HepG2 (cell line): ENCODE results near the gene SEMA3C. TPM values are rescaled to one million over a fixed set of nuclear protein-coding genes. Genes with fewer than 3 reads are reported as not detected.

Experiments
- ATAC-seq: fragments of 200-7000 bp; cut with Tn5 transposase; 3 replicates; pipeline ENCODE4 v1.9.1; 2020; ENCODE audit warnings: mild to moderate bottlenecking, moderate library complexity
- BruUV-seq: library from RNA; stranded (reverse); fragments of 400-500 nt; replicated peaks from 2 replicates; lab custom pipeline; 2021; lab: Mats Ljungman, UMichigan
- CTCF ChIA-PET: fragments of 300-600 bp; formaldehyde crosslinking; extraction: SDS; loops from one replicate; lab custom pipeline; 2021; ENCODE audit warnings: low total read pairs, inconsistent platforms, low intra/inter-chr PET ratio; lab: Yijun Ruan, JAX
- POLR2A ChIA-PET: fragments of 350-600 bp; sonication (Branson Sonifier 250); formaldehyde crosslinking; loops from one replicate; lab custom pipeline; 2020; ENCODE audit warnings: antibody characterized with exemption, inconsistent platforms; lab: Yijun Ruan, JAX
- DNase-seq: peaks from one replicate; pipeline ENCODE4 v3.0.0-alpha.2; 2015; ENCODE audit warnings: low spot score
- FAIRE-seq: peaks from 3 replicates; lab custom pipeline; 2011; peaks lifted over from hg19 to GRCh38; lab: Jason Lieb, UNC
- H2AFZ ChIP-seq: one replicate; pipeline ENCODE4 v1.6.1; 2011; ENCODE audit warnings: low read length, inconsistent platforms
- H3K27ac ChIP-seq: fragments of 300-600 bp; 3 replicates; pipeline ENCODE4 v1.8.0; 2011; ENCODE audit warnings: mixed run types, mild to moderate bottlenecking, mixed read lengths, low read length, inconsistent platforms; ENCODE audit not compliant: insufficient read depth; ENCODE audit errors: extremely low read length
- H3K27me3 ChIP-seq, 2 experiments: fragments of 200-600 bp in 1 of 2; 2 replicates in 1 of 2; 3 replicates in 1 of 2; pipeline versions ENCODE4 v1.6.0 to v1.8.0; 2011; ENCODE audit warnings: low read length in 2 of 2, mild to moderate bottlenecking in 2 of 2, moderate library complexity in 2 of 2, inconsistent platforms in 1 of 2; ENCODE audit not compliant: insufficient read depth in 2 of 2, control insufficient read depth in 1 of 2
- H3K36me3 ChIP-seq, 2 experiments: fragments of 200-600 bp in 1 of 2; replicated peaks in 1 of 2; 2 replicates in 1 of 2; 3 replicates in 1 of 2; pipeline versions ENCODE4 v1.5.1 to v1.8.0; 2011; ENCODE audit warnings: low read length in 2 of 2, inconsistent platforms in 1 of 2; ENCODE audit not compliant: insufficient read depth in 2 of 2, control insufficient read depth in 1 of 2
- H3K4me1 ChIP-seq: 2 replicates; pipeline ENCODE4 v1.5.1; 2012; ENCODE audit warnings: low read length, inconsistent platforms; ENCODE audit not compliant: insufficient read depth
- H3K4me2 ChIP-seq: 2 replicates; pipeline ENCODE4 v1.6.0; 2011; ENCODE audit warnings: low read depth, low read length, inconsistent platforms
- H3K4me3 ChIP-seq, 3 experiments: fragments of 200-600 bp in 1 of 3; sonication (generic), shearing (Covaris generic) in 1 of 3; replicated peaks in 1 of 3; 2 replicates each; pipeline ENCODE4 v1.5.1; 2011 to 2016; ENCODE audit warnings: low read length in 3 of 3, inconsistent platforms in 2 of 3, low read depth in 2 of 3, mild to moderate bottlenecking in 2 of 3, control low read depth in 1 of 3, mixed read lengths in 1 of 3; ENCODE audit not compliant: insufficient read depth in 1 of 3
- H3K79me2 ChIP-seq: one replicate; pipeline ENCODE4 v1.6.1; 2011; ENCODE audit warnings: low read length, inconsistent platforms; ENCODE audit not compliant: insufficient read depth
- H3K9ac ChIP-seq: 2 replicates; pipeline ENCODE4 v1.6.0; 2011; ENCODE audit warnings: mild to moderate bottlenecking, low read depth, low read length, inconsistent platforms; ENCODE audit not compliant: insufficient read depth
- H3K9me3 ChIP-seq: 2 replicates; pipeline ENCODE4 v1.5.1; 2012; ENCODE audit warnings: mild to moderate bottlenecking, low read length
- H4K20me1 ChIP-seq: 2 replicates; pipeline ENCODE4 v1.6.0; 2011; ENCODE audit warnings: inconsistent platforms, mild to moderate bottlenecking, low read length, moderate library complexity; ENCODE audit not compliant: insufficient read depth
- CEBPB ChIP-seq: IDR thresholded peaks from 2 replicates; pipeline ENCODE4 v1.6.1; 2011; ENCODE audit warnings: low read depth, low read length, improper control_type of control experiment, borderline replicate concordance
- EEA1 ChIP-seq: sonication (generic); formaldehyde crosslinking; IDR thresholded peaks from 2 replicates; pipeline ENCODE4 v1.5.1; 2020; ENCODE audit warnings: mild to moderate bottlenecking, missing genetic modification reagents, borderline replicate concordance
- FOXA3 ChIP-seq: IDR thresholded peaks from 2 replicates; pipeline ENCODE4 v1.6.1; 2016; ENCODE audit warnings: missing genetic modification reagents, missing compliant biosample characterization
- MATR3 ChIP-seq: sonication (generic); formaldehyde crosslinking; IDR thresholded peaks from 2 replicates; pipeline ENCODE4 v1.4.0; 2020; ENCODE audit warnings: missing genetic modification reagents
- PAF1 ChIP-seq: IDR thresholded peaks from 2 replicates; pipeline ENCODE4 v1.6.1; 2016; ENCODE audit warnings: missing genetic modification reagents, missing compliant biosample characterization
- POLR2G ChIP-seq: fragments of 200-400 bp; formaldehyde crosslinking; IDR thresholded peaks from 2 replicates; pipeline ENCODE4 v1.6.1; 2018; ENCODE audit warnings: mild to moderate bottlenecking, low read depth, low read length, moderate library complexity
- XBP1 ChIP-seq: sonication (generic); formaldehyde crosslinking; IDR thresholded peaks from 2 replicates; pipeline ENCODE4 v1.5.0; 2020; ENCODE audit warnings: missing genetic modification reagents
- ZMYM4 ChIP-seq: sonication (generic); formaldehyde crosslinking; IDR thresholded peaks from 2 replicates; pipeline ENCODE4 v1.8.1; 2023; ENCODE audit warnings: mild to moderate bottlenecking, missing genetic modification reagents
- ZNF20 ChIP-seq: sonication (generic); formaldehyde crosslinking; IDR thresholded peaks from 2 replicates; pipeline ENCODE4 v1.4.0; 2020; ENCODE audit warnings: mild to moderate bottlenecking, moderate library complexity, missing genetic modification reagents
- ZNF446 ChIP-seq: sonication (generic); formaldehyde crosslinking; IDR thresholded peaks from 2 replicates; pipeline ENCODE4 v1.5.0; 2020; ENCODE audit warnings: mild to moderate bottlenecking, missing genetic modification reagents
- ZNF598 ChIP-seq: sonication (generic); formaldehyde crosslinking; IDR thresholded peaks from 2 replicates; pipeline ENCODE4 v1.5.1; 2020; ENCODE audit warnings: mild to moderate bottlenecking, missing genetic modification reagents, borderline replicate concordance
- WGBS: methylation state at CpG from one replicate; pipeline ENCODE4 v1.1.6; 2017; ENCODE audit warnings: low lambda C conversion rate; 5-methylcytosine and 5-hydroxymethylcytosine counted together
- in situ Hi-C: cut with HindIII; loops from 2 replicates; pipeline ENCODE4 v1.10.0; 2017; ENCODE audit warnings: low pct_unique_long_range_greater_than_20kb; ENCODE audit not compliant: extremely low pct_ligation_motif_present
- intact Hi-C: fragments of 100-400 bp; cut with micrococcal nuclease; formaldehyde crosslinking; loops from one replicate; pipeline ENCODE4 v1.10.0; 2022; ENCODE audit not compliant: unreplicated experiment
- polyA plus RNA-seq, 8 experiments: library from polyadenylated mRNA; depleted of rRNA in 3 of 8; stranded (reverse) in 7 of 8; unstranded in 1 of 8; fragments of >200 nt; fragmentation: Illumina TruSeq in 4 of 8; extraction: Trizol in 4 of 8; gene quantifications; 2 replicates each; pipeline versions ENCODE4 v1.2.1 to v1.2.3, GENCODE V29; 2011 to 2016; ENCODE audit warnings: low read depth in 4 of 8, missing spikeins in 1 of 8, mixed read lengths in 1 of 8; ENCODE audit not compliant: insufficient read depth in 1 of 8
- total RNA-seq, 5 experiments: library from RNA; depleted of rRNA; stranded (reverse); fragments of >200 nt; fragmentation: Illumina TruSeq; extraction: Trizol; gene quantifications; 2 replicates each; pipeline ENCODE4 v1.2.3, GENCODE V29; 2016; ENCODE audit warnings: low read depth in 1 of 5
- TF ChIP-seq, protein P1 (sequence below), 2 experiments: fragments of 450-650 bp in 1 of 2; sonication (generic) in 1 of 2; formaldehyde crosslinking; IDR thresholded peaks; 2 replicates each; pipeline versions ENCODE4 v1.5.0 to v1.8.0; 2020 to 2022; ENCODE audit warnings: mild to moderate bottlenecking in 1 of 2, missing genetic modification reagents in 1 of 2
- TF ChIP-seq, protein P2 (sequence below): IDR thresholded peaks from 2 replicates; pipeline ENCODE4 v1.6.1; 2016; ENCODE audit warnings: mild to moderate bottlenecking, missing biosample characterization, missing genetic modification reagents
- TF ChIP-seq, protein P3 (sequence below): sonication (generic); formaldehyde crosslinking; IDR thresholded peaks from 2 replicates; pipeline ENCODE4 v1.4.0; 2020; ENCODE audit warnings: missing genetic modification reagents
- TF ChIP-seq, protein P4 (sequence below): sonication (generic); formaldehyde crosslinking; IDR thresholded peaks from 2 replicates; pipeline ENCODE4 v1.4.0; 2020; ENCODE audit warnings: missing genetic modification reagents, low read depth, mild to moderate bottlenecking, borderline replicate concordance

Gene SEMA3C
- total and polyA plus RNA-seq, 2 of the 13 experiments (the other 11 are each of a cell fraction or from before 2014, with no cell fraction given) = 0.05 to 0.13 TPM

DNA sequence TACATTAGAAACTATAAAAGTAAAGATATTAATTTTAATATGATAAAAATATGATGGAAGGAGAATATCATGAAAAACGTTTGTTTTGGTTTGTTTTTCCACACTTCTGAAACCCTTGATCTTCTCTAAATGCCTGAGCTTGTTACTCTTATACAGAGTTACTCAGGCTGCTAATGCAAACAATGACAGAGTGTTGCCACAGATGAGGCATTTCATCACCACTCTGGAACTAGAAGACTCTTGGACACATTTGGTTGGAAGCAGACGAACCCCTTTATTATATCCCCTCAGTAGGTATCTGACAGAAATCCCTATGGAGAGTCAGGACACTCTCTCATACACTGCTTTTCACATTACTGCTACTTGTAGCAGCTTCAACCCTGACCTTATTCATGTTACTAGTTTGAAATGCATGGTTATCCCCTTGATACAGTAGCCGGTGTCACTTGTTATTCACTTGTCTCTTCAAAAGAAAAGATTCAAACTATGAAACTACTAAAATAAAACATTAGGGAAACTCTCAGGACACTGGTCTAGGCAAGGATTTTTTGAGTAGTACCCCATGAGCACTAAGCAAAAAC is 66.9 kb downstream of the SEMA3C start:
- H4K20me1 ChIP-seq = no peaks in the 10 kb centered on the region
- no peak overlapping the region for H3K27ac ChIP-seq
- CTCF ChIA-PET = no interaction called here
- H3K4me1 ChIP-seq = no peaks in the 10 kb centered on the region
- intact Hi-C loops (no loop called here), in situ Hi-C loops (no loop called here)
- no peak overlapping the region for H2AFZ ChIP-seq
- peak; percentile 74 for ATAC-seq
- no peak overlapping the region for H3K4me3 ChIP-seq
- peak; percentile 56 for DNase-seq
- no peak for FAIRE-seq
- H3K27me3 ChIP-seq = no peaks in the 10 kb centered on the region
- TF ChIP-seq, protein P1, sequence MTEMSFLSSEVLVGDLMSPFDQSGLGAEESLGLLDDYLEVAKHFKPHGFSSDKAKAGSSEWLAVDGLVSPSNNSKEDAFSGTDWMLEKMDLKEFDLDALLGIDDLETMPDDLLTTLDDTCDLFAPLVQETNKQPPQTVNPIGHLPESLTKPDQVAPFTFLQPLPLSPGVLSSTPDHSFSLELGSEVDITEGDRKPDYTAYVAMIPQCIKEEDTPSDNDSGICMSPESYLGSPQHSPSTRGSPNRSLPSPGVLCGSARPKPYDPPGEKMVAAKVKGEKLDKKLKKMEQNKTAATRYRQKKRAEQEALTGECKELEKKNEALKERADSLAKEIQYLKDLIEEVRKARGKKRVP (CRISPR knock-in tag; IDR thresholded peaks at IDR 0.05) = 0 out of 4 replicates have a peak, but pooled peaks of 1 of the 2 experiments have one; percentile 27
- TF ChIP-seq FOXA3 (CRISPR knock-in tag) (peak; percentile 6; the same call in 1 of the 2 replicates), MATR3 (CRISPR knock-in tag) (no peak), CEBPB (peak; percentile 88)
- TF ChIP-seq, protein P2, sequence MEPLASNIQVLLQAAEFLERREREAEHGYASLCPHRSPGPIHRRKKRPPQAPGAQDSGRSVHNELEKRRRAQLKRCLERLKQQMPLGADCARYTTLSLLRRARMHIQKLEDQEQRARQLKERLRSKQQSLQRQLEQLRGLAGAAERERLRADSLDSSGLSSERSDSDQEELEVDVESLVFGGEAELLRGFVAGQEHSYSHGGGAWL (CRISPR knock-in tag) = no peak
- POLR2A ChIA-PET = no interaction called here
- H3K36me3 ChIP-seq = no peaks in the 10 kb centered on the region
- BruUV-seq = no TSS peak
- H3K79me2 ChIP-seq = no peaks in the 10 kb centered on the region
- no peak overlapping the region for H3K9ac ChIP-seq
- H3K9me3 ChIP-seq = no peaks in the 10 kb centered on the region
- no peak overlapping the region for H3K4me2 ChIP-seq
- 18% methylated on average over 3 of the region's 3 CpGs for WGBS

DNA sequence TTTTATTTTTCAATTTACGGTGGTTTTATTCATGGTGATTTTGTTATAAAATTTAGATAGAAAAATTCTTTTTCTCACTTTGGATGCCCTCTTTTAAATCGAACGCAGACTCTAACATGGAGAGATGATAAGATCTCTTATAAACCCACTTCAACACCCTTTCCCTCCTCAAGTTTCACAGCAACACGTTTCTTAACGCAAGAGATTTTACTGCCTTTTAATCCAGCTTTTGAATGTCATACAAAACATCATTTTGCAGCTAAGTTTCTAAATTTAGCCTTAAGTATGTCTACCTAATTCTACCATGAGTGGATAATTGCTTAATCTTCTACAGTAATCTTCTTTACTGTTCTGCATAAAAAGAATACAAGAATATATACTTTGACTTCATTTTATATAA is 70.0 kb downstream of the SEMA3C start:
- WGBS = 28% methylated on average over 5 of the region's 5 CpGs
- no TSS peak for BruUV-seq
- H3K27ac ChIP-seq = no peak overlapping the region
- H3K36me3 ChIP-seq = no peaks in the 10 kb centered on the region
- no peak for FAIRE-seq
- H3K4me2 ChIP-seq = no peak overlapping the region
- no peak for ATAC-seq
- in situ Hi-C loops (no loop called here), intact Hi-C loops (no loop called here)
- no peaks in the 10 kb centered on the region for H3K4me1 ChIP-seq
- H2AFZ ChIP-seq = no peak overlapping the region
- DNase-seq = no peak
- H3K79me2 ChIP-seq = no peaks in the 10 kb centered on the region
- no peak overlapping the region for H3K4me3 ChIP-seq
- H4K20me1 ChIP-seq = no peaks in the 10 kb centered on the region
- ChIA-PET CTCF (no interaction called here), POLR2A (no interaction called here)
- H3K9ac ChIP-seq = no peak overlapping the region
- H3K27me3 ChIP-seq = no peaks in the 10 kb centered on the region
- no peaks in the 10 kb centered on the region for H3K9me3 ChIP-seq
- TF ChIP-seq ZNF598 (CRISPR knock-in tag) = no peak
- no peak for TF ChIP-seq EEA1 (CRISPR knock-in tag)
- TF ChIP-seq, protein P3, sequence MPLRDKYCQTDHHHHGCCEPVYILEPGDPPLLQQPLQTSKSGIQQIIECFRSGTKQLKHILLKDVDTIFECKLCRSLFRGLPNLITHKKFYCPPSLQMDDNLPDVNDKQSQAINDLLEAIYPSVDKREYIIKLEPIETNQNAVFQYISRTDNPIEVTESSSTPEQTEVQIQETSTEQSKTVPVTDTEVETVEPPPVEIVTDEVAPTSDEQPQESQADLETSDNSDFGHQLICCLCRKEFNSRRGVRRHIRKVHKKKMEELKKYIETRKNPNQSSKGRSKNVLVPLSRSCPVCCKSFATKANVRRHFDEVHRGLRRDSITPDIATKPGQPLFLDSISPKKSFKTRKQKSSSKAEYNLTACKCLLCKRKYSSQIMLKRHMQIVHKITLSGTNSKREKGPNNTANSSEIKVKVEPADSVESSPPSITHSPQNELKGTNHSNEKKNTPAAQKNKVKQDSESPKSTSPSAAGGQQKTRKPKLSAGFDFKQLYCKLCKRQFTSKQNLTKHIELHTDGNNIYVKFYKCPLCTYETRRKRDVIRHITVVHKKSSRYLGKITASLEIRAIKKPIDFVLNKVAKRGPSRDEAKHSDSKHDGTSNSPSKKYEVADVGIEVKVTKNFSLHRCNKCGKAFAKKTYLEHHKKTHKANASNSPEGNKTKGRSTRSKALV = no peak
- no peak for TF ChIP-seq XBP1
- TF ChIP-seq ZNF446 (CRISPR knock-in tag) = no peak
- no peak for TF ChIP-seq ZNF20 (CRISPR knock-in tag)
- TF ChIP-seq POLR2G = no peak
- TF ChIP-seq ZMYM4 (CRISPR knock-in tag) = no peak
- TF ChIP-seq, protein P4, sequence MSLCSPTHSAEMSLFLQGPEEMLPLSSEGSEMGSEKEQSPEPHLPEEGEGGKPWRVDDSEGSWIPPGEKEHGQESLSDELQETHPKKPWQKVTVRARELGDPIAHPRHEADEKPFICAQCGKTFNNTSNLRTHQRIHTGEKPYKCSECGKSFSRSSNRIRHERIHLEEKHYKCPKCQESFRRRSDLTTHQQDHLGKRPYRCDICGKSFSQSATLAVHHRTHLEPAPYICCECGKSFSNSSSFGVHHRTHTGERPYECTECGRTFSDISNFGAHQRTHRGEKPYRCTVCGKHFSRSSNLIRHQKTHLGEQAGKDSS (CRISPR knock-in tag) = no peak
- no peak for TF ChIP-seq PAF1 (CRISPR knock-in tag)
